ENCODE results near the gene SMCHD1. TPM values are rescaled to one million over a fixed set of nuclear protein-coding genes. Genes with fewer than 3 reads are reported as not detected.

The SMCHD1 gene
- total and polyA plus RNA-seq, 10 of the 15 experiments (the other 5 are each of a cell fraction or from before 2014, with no cell fraction given) = 6.0 to 110 (median 48.0) TPM

GRCh38 chr18:2686349-2686968 lies 30.9 kb downstream of the SMCHD1 start (continued):
- TF ChIP-seq MYB (IDR thresholded peaks at IDR 0.05; ENCODE audit: borderline replicate concordance, low read depth, low read length) (no peak), HDGF (IDR thresholded peaks at IDR 0.05) (0 out of 2 replicates have a peak, but pooled peaks have one; percentile 33), CREB1 (IDR thresholded peaks at IDR 0.05; ENCODE audit: low read depth) (no peak), BCL3 (IDR thresholded peaks at IDR 0.05; ENCODE audit: borderline replicate concordance, insufficient read depth, low read depth, low read length, poor library complexity, severe bottlenecking) (no peak), CHD1 (IDR thresholded peaks at IDR 0.05; ENCODE audit: low read depth, low read length) (no peak), JUND (IDR thresholded peaks at IDR 0.05; ENCODE audit: low read depth, low read length) (no peak), CBX5 (IDR thresholded peaks at IDR 0.05; ENCODE audit: low read depth) (peak; percentile 98), RUNX3 (IDR thresholded peaks at IDR 0.05; ENCODE audit: low read length) (no peak), CHD4 (IDR thresholded peaks at IDR 0.05) (no peak), TCF3 (IDR thresholded peaks at IDR 0.05; ENCODE audit: borderline replicate concordance, insufficient read depth, low read depth, low read length) (no peak), MTA2 (IDR thresholded peaks at IDR 0.05; ENCODE audit: low read depth) (no peak), FOS (IDR thresholded peaks at IDR 0.05; ENCODE audit: borderline replicate concordance, extremely low read depth, insufficient read length) (no peak), NRF1 (conservative IDR thresholded peaks at IDR 0.05; ENCODE audit: low read depth, low read length) (no peak), ZNF274 (IDR thresholded peaks at IDR 0.05; ENCODE audit: insufficient read depth, insufficient read length) (no peak)
- TF ChIP-seq, protein P1, sequence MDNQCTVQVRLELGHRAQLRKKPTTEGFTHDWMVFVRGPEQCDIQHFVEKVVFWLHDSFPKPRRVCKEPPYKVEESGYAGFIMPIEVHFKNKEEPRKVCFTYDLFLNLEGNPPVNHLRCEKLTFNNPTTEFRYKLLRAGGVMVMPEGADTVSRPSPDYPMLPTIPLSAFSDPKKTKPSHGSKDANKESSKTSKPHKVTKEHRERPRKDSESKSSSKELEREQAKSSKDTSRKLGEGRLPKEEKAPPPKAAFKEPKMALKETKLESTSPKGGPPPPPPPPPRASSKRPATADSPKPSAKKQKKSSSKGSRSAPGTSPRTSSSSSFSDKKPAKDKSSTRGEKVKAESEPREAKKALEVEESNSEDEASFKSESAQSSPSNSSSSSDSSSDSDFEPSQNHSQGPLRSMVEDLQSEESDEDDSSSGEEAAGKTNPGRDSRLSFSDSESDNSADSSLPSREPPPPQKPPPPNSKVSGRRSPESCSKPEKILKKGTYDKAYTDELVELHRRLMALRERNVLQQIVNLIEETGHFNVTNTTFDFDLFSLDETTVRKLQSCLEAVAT (IDR thresholded peaks at IDR 0.05) = peak; percentile 61; the same call in 1 of the 2 replicates
- TF ChIP-seq, protein P2, sequence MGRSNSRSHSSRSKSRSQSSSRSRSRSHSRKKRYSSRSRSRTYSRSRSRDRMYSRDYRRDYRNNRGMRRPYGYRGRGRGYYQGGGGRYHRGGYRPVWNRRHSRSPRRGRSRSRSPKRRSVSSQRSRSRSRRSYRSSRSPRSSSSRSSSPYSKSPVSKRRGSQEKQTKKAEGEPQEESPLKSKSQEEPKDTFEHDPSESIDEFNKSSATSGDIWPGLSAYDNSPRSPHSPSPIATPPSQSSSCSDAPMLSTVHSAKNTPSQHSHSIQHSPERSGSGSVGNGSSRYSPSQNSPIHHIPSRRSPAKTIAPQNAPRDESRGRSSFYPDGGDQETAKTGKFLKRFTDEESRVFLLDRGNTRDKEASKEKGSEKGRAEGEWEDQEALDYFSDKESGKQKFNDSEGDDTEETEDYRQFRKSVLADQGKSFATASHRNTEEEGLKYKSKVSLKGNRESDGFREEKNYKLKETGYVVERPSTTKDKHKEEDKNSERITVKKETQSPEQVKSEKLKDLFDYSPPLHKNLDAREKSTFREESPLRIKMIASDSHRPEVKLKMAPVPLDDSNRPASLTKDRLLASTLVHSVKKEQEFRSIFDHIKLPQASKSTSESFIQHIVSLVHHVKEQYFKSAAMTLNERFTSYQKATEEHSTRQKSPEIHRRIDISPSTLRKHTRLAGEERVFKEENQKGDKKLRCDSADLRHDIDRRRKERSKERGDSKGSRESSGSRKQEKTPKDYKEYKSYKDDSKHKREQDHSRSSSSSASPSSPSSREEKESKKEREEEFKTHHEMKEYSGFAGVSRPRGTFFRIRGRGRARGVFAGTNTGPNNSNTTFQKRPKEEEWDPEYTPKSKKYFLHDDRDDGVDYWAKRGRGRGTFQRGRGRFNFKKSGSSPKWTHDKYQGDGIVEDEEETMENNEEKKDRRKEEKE (IDR thresholded peaks at IDR 0.05) = no peak
- TF ChIP-seq, protein P3, sequence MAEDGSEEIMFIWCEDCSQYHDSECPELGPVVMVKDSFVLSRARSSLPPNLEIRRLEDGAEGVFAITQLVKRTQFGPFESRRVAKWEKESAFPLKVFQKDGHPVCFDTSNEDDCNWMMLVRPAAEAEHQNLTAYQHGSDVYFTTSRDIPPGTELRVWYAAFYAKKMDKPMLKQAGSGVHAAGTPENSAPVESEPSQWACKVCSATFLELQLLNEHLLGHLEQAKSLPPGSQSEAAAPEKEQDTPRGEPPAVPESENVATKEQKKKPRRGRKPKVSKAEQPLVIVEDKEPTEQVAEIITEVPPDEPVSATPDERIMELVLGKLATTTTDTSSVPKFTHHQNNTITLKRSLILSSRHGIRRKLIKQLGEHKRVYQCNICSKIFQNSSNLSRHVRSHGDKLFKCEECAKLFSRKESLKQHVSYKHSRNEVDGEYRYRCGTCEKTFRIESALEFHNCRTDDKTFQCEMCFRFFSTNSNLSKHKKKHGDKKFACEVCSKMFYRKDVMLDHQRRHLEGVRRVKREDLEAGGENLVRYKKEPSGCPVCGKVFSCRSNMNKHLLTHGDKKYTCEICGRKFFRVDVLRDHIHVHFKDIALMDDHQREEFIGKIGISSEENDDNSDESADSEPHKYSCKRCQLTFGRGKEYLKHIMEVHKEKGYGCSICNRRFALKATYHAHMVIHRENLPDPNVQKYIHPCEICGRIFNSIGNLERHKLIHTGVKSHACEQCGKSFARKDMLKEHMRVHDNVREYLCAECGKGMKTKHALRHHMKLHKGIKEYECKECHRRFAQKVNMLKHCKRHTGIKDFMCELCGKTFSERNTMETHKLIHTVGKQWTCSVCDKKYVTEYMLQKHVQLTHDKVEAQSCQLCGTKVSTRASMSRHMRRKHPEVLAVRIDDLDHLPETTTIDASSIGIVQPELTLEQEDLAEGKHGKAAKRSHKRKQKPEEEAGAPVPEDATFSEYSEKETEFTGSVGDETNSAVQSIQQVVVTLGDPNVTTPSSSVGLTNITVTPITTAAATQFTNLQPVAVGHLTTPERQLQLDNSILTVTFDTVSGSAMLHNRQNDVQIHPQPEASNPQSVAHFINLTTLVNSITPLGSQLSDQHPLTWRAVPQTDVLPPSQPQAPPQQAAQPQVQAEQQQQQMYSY (CRISPR knock-in tag; IDR thresholded peaks at IDR 0.05) = no peak
